Measurements from ENCODE around the gene PHF2. TPM values are rescaled to one million over a fixed set of nuclear protein-coding genes. Genes with fewer than 3 reads are reported as not detected.

PHF2 gene
- total RNA-seq, 4 donors from 2014 or later = 21.1 to 38.2 (median 21.3) TPM

DNA sequence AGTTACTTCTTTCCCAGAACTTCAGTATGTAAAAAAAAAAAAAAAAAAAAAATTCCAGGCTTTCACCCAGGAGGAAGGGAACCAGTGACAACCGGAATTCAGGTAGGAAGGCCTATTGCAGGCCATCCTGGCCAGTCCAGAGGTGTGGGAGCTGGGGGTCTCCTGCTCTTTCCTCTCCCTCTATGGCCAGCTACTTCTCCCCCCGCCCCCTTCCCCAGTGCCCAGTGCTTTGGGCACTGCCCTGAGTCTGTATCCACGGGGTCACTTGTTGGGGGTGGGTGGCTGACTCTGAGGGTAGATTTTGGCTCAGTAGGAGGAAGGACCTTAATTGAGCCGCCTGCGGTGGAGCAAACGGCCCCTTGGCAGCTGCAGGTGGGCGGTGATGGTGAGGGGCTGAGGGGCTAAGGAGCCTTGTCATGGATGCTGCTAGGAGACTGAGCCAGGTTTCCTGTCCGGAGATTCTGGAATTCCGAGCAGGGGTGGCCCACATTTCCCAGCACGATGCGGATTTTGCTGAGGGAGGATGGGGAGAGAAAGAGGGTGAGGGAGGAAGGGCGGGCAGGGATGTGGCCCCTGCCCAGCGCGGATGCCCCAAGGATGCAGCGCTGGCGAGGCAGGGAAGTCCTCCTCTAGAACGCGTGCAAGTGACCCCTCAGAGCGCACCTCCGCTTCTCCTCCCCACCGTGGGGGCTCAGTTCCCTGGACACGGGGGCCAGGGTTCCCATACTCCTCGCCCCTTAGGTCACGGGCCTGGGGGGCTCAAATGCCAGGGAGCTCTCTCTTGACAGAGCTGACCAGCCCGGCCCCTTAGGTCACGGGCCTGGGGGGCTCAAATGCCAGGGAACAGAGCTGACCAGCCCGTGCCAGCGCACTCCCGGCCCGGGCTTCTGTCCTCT is 1.2 kb upstream of the PHF2 start:
- Histone ChIP-seq H3K36me3 (no peaks in the 10 kb centered on the region), H3K4me1 (peaks cover 4 to 37% (median 30%) of the 10 kb centered on the region in 4 donors), H3K27me3 (no peaks in the 10 kb centered on the region), H3K4me3 (peak overlapping the region; percentile 86 to 98 (median 92)), H3K27ac (peak overlapping the region; percentile 91 to 98 (median 96)), H3K9me3 (no peaks in the 10 kb centered on the region)
- DNase-seq = no peak
- TF ChIP-seq POLR2AphosphoS5 (IDR thresholded peaks at IDR 0.05) (no peak), EP300 (IDR thresholded peaks at IDR 0.05; ENCODE audit: low read depth) (no peak), CTCF (IDR thresholded peaks at IDR 0.05) (no peak), POLR2A (IDR thresholded peaks at IDR 0.05) (no peak)
- in situ Hi-C loops (cut with MboI; ENCODE audit: low pct_ligation_motif_present in 1 of 4, low pct_unique_long_range_greater_than_20kb in 1 of 4, low sequenced_read_pairs in 3 of 4) (loop anchor here in 2 of 4 donors (25.0 kb wide), 1 partner anchor 413 kb away; no protein-coding TSS in a partner anchor), intact Hi-C loops (cut with DNase I; ENCODE audit: low total_unique reads) (no loop called here)
- 32% methylated on average over 28 of the region's 30 CpGs; no CpG with 5 or more reads in 1 of the 2 donors for WGBS, 2 donors (ENCODE audit: low coverage in 1 of 2)

GRCh38 chr9:93575796-93576257 is 557 bp upstream of the PHF2 start:
- H3K36me3 ChIP-seq = no peaks in the 10 kb centered on the region
- 0 to 1% methylated on average over 5 to 26 of the region's 26 CpGs for WGBS, 2 donors (ENCODE audit: low coverage in 1 of 2)
- H3K4me1 ChIP-seq = peaks cover 4 to 43% (median 35%) of the 10 kb centered on the region in 4 donors
- H3K9me3 ChIP-seq = no peaks in the 10 kb centered on the region
- intact Hi-C loops (cut with DNase I; ENCODE audit: low total_unique reads) (no loop called here), in situ Hi-C loops (cut with MboI; ENCODE audit: low pct_ligation_motif_present in 1 of 4, low pct_unique_long_range_greater_than_20kb in 1 of 4, low sequenced_read_pairs in 3 of 4) (no loop called here)
- peak overlapping the region; percentile 86 to 98 (median 92) for H3K4me3 ChIP-seq
- peak overlapping the region; percentile 91 to 98 (median 96) for H3K27ac ChIP-seq
- peak; percentile 55 for DNase-seq
- TF ChIP-seq EP300 (IDR thresholded peaks at IDR 0.05; ENCODE audit: low read depth) (no peak), POLR2AphosphoS5 (IDR thresholded peaks at IDR 0.05) (peak in 2 of 3 donors; percentile 7 to 17), CTCF (IDR thresholded peaks at IDR 0.05) (no peak), POLR2A (IDR thresholded peaks at IDR 0.05) (peak; percentile 48)
- H3K27me3 ChIP-seq = no peaks in the 10 kb centered on the region

DNA sequence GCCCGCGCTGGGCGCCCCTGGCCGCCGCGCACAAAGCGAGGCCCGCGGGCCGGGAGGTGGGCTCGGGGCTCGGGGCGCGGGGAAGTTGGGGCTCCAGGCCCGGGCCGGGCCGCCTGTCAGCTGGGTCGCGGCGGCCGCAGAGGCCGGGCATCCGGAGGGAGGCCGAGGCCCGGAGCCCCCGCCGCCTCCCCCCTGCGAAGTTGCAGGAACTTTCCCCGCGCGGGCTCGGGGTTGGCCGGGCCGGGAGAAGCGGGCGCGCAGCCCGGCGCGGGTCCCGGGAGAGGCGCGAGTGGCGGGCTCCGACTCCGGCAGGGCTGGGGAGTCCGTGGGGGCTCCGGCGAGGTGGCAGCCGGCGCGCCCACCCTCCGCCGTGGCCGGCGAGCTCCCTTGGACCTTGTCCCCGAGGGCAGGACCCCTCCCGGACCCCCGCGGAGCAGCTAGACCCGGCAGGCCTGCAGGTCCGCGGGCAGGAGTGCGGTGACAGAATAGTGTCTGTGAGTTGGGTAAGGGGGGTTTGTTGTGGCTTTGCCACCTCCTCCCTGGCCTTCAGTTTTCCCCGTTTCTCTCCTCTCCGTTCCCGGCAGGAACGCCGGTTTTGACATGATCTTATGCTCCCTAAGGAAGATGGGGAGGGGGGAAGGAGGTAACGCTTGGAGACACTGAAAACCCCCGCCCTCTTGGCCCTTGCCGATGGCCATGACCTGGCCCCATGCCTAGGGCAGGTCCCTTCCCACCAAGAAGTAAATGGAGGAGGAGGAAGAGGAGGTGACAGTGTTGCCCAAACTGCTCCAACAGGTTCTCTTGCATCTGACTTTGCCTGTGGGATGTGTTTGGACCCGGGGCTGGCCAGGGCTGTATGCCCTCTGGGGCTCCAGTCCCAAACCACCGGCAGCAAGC is 942 bp downstream of the PHF2 start:
- peak overlapping the region; percentile 85 to 98 (median 94) for H3K27ac ChIP-seq
- in situ Hi-C loops (cut with MboI; ENCODE audit: low pct_ligation_motif_present in 1 of 4, low pct_unique_long_range_greater_than_20kb in 1 of 4, low sequenced_read_pairs in 3 of 4) = no loop called here
- no peaks in the 10 kb centered on the region for H3K27me3 ChIP-seq
- peak overlapping the region; percentile 82 to 98 (median 88) for H3K4me3 ChIP-seq
- WGBS, 2 donors (ENCODE audit: low coverage in 1 of 2) = 0 to 3% methylated on average over 2 to 42 of the region's 74 CpGs
- DNase-seq = peak; percentile 37
- intact Hi-C loops (cut with DNase I; ENCODE audit: low total_unique reads) = no loop called here
- peaks cover 4 to 58% (median 49%) of the 10 kb centered on the region in 4 donors for H3K4me1 ChIP-seq
- H3K9me3 ChIP-seq = no peaks in the 10 kb centered on the region
- H3K36me3 ChIP-seq = no peaks in the 10 kb centered on the region
- TF ChIP-seq POLR2A (IDR thresholded peaks at IDR 0.05) (peak; percentile 23), EP300 (IDR thresholded peaks at IDR 0.05; ENCODE audit: low read depth) (no peak)

DNA sequence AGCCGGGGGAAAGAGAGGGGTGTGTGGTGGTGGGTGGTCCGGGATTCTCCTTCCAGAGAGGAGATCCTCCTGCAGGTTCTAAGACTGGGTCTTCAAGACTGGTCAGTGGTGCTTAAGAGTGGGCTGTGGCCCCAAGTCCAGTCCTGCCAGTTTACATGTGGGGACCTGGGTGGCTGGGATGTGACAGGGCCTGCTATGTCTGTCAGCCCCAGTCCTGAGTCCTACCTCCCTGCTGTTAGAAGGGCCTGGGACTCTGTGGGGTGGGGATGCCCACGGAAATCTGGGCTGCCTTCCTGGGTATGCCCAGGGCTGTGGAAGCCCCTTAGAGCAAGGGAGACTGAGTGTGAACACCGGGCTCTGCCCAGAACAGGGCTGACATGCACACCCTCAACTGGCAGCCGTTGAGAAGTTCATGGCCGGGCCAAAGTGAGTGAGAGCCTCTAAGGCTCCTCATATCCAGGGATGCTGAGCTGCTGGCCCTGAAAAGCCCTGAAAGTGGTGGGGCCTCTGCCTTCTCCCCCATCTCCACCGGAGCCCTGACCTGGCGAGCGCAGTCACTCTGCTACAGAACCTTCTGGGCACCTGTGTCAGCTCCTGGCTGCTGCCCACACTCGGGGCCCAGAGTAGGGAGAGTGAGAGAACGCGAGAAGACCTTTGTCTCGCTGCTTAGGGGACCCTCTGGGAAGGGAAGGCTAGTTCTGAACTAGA is 1.7 kb downstream of the PHF2 start:
- intact Hi-C loops (cut with DNase I; ENCODE audit: low total_unique reads) = no loop called here
- H3K4me1 ChIP-seq = peaks cover 4 to 65% (median 53%) of the 10 kb centered on the region in 4 donors
- no peaks in the 10 kb centered on the region for H3K9me3 ChIP-seq
- DNase-seq = no peak
- no peaks in the 10 kb centered on the region for H3K27me3 ChIP-seq
- H3K4me3 ChIP-seq = peak overlapping the region in 3 of 4 donors; percentile 82 to 98 (median 86)
- peak overlapping the region; percentile 85 to 98 (median 94) for H3K27ac ChIP-seq
- no peaks in the 10 kb centered on the region for H3K36me3 ChIP-seq
- in situ Hi-C loops (cut with MboI; ENCODE audit: low pct_ligation_motif_present in 1 of 4, low pct_unique_long_range_greater_than_20kb in 1 of 4, low sequenced_read_pairs in 3 of 4) = no loop called here
- TF ChIP-seq CTCF (IDR thresholded peaks at IDR 0.05) (no peak), EP300 (IDR thresholded peaks at IDR 0.05; ENCODE audit: low read depth) (no peak), POLR2AphosphoS5 (IDR thresholded peaks at IDR 0.05) (no peak), POLR2A (IDR thresholded peaks at IDR 0.05) (no peak)
- 70 to 100% methylated on average over 1 to 13 of the region's 13 CpGs for WGBS, 2 donors (ENCODE audit: low coverage in 1 of 2)
